Activated naive CD4-positive, alpha-beta T cell (primary cell): ENCODE data around the gene SMAD2.
"Not testable (repeated sequence)": the region's sequence is repeated elsewhere in the genome, so short reads cannot be mapped to it uniquely, and the experiment has no call there.

ENCODE experiments used
- DNase-seq, 4 experiments: peaks; one replicate each; lab custom pipeline; 2025; lab: John Stamatoyannopoulos, UW

SMAD2 gene

DNA sequence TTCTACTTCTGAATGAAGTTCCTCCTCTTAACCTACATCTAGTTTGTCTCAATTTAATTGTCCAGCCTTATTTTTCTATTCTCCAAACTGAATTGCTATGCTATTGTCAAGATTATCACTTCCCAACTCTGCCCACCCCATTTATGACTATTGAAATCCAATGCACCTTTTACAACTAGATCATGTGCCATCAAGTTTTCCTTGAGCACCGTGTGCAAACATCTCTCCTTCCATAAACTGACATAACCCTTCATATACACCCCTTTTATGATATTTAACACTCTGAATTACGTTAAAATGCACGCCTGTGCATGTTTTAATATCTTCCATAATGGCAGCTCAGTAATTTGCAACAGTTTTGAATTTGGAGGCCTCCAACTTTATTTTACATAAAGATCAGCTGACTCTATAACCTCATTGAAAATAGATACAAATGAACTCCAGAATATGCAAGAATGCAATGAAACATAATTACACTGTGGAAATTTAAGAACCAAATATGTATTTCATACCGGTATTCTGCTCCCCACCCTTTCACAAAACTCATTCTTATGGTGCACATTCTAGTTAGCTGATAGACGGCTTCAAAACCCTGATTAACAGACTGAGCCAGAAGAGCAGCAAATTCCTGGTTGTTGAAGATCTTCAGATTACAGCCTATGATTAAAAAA is 85.5 kb downstream of the SMAD2 start:
- DNase-seq = no peak

GRCh38 chr18:47842836-47843235 is 87.6 kb downstream of the SMAD2 start:
- no peak for DNase-seq

DNA sequence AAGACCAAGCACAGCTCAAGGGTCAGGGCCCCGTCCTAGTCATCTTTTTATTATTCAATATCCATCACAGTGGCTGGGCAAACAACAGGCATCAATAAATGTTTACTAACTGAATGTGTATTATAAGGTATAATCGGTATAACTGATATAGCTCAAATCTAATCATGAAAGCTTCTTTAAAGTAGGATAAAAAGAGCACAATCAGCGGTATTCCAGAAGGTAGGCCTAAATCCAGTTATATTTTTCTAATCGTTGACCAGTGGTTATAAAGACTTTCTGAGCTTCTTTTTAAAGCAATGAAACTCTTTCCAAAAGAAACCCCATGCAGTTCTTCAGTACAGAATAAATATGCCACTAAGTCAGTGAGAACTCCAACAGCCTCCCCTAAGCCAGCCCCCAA is 92.1 kb downstream of the SMAD2 start:
- no peak for DNase-seq

- DNase-seq = no peak
Measured at GRCh38 chr18:47832348-47832747, 98.1 kb downstream of the SMAD2 start.

DNA sequence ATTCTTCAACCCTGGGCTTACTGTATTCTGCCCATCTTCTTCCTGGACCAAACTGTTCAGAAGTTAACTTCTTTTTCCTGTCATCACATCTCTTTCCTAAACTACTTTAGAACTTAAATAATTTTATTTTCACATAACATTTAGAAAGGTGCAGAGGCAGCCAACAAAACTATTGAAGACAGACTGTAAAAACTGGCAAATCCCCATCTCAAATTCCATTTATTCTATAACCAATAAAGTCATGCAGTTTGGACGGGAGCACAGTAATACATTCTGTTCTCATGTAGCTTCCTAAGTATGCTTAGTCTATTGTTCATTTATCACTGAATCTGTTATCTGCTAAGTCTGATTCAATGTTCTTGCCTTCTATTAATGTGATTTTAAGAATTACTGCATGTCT is 99.1 kb downstream of the SMAD2 start:
- no peak for DNase-seq

DNA sequence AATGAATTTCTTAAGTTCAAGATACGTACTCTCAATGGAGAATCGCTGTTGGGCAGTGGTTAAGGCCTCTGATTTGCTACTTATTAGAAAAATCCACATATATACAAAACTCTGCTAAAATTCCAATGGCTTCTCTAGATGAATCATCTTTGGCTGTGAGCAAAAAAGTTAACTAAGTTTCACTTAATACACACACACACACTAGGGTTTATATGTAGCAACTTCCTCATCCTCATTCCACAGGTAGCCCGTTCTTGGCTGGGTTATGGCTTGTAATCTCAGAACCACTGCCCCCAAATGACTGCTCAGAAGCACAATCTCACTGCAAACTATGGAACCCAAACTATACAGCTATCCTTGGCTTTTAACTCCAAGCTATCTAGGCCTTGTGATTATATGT is 99.7 kb downstream of the SMAD2 start:
- no peak for DNase-seq

- no peak for DNase-seq
Measured at GRCh38 chr18:47829831-47830230, 100.6 kb downstream of the SMAD2 start.

GRCh38 chr18:47828031-47828430 is 102.4 kb downstream of the SMAD2 start:
- not testable (repeated sequence) for DNase-seq

- no peak for DNase-seq
Measured at GRCh38 chr18:47826157-47827074, 104.0 kb downstream of the SMAD2 start.

DNA sequence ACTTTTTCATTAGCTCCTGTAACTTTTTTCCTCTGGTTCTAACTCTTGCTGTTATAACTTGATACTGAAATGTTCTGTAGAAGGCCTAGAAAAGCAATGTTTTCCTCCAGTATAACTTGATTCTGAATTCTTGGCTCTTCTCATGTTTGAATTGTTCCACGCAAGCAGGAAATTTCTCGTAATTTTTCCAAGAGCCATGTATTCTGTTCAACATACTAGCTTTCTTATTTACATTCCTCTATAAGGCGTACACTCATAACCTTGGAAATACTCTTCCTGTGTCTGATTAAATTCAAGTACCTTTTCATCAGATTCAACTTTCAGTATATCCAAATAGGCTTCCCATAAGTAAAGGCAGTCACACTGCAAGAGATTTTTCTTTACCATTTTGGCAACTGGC is 109.1 kb downstream of the SMAD2 start:
- no peak for DNase-seq

DNA sequence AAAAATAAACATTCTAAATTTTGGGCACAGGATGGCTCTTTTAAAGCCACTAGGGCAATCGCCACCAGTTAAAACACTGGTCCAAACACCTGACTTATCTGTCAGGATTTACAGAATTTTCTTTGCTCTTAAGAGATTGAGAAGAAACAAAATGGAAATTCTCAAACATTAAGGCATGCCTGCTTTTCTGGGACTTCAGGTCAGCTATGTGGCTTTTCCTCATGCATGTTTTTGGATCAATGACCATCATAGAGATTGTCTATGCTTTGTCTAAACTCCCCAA is 112.7 kb downstream of the SMAD2 start:
- DNase-seq = no peak

DNA sequence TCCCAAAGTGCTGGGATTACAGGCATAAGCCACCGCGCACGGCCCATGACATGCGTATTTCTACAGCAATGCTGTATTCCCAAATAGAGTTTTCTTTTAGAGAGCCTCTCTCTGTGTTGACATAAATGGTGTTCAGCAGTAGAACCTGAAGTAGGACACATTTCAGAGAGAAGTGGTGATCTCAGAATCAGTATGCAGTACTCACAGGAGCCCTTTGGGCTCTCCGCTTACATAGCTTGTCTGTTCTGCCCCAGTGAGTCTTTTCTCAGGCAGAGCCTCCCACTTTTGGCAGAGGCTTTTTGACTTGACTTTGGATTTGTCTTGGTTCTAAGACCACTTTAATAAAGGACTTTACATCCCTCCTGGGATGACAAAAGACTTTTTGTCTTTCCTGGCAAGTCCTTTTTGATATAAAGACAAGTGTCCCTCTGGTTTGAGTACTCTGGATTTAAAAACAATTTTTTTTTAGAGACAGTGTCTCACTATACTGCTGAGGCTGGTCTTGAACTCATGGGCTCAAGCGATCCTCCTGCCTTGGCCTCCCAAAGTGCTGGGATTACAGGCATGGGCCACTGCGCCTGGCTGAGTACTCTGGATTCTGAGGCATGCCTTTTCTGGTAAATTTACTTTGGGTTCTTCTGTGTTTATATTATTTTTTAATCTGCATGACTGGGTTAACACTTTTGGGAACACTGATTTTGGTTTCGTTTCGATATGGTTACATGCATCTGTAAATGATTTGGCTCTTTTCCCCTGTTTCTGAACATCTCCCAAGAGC is 113.3 kb downstream of the SMAD2 start:
- DNase-seq = no peak

- DNase-seq = no peak
Measured at GRCh38 chr18:47815486-47816270, 114.8 kb downstream of the SMAD2 start.

- DNase-seq = no peak
Measured at GRCh38 chr18:47809420-47809819, 121.0 kb downstream of the SMAD2 start.

DNA sequence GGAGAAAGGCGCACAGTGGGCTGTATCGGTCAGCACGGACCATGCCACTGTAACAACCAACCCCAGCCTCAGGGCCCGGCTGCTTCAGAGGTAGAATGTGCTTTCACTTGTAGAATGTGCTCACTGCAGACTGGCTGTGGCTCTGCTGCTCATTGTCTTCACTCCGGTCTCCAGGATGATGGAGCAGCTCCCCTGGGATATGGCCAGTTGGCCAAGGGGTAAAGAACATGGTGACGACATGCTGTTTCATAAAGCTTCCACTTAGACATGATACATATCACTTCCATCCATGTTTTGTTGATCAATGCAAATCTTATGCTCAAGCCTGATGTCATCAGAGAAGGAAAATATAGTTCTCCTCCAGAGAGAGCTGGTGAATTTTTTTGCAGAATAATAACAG is 127.7 kb downstream of the SMAD2 start:
- no peak for DNase-seq

DNA sequence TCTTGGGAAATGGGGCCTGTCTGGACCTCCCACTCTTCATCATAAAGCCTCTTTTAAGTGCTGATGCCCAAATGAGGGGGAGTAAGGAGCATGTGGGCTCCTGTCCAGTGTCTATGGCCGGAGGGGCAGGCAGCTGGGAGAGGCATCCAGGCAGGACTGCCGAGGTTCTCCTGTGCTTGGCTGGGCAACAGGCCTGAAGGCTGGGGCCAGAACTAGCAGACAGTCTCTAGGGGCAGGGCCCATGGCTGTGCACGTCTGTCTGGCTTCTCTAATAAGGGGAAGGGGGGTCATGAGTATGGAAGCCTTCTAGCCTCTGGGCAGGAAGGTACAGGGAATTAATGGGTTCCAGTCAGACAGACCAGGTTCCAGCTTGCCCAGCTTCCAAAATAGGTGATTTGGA is 128.6 kb downstream of the SMAD2 start:
- DNase-seq = no peak

GRCh38 chr18:47800756-47801155 is 129.7 kb downstream of the SMAD2 start:
- no peak for DNase-seq

- DNase-seq = no peak
Measured at GRCh38 chr18:47800248-47800647, 130.2 kb downstream of the SMAD2 start.

GRCh38 chr18:47799376-47799775 is 131.1 kb downstream of the SMAD2 start:
- DNase-seq = no peak

- no peak for DNase-seq
Measured at GRCh38 chr18:47798366-47798765, 132.1 kb downstream of the SMAD2 start.

- no peak for DNase-seq
Measured at GRCh38 chr18:47797126-47797525, 133.3 kb downstream of the SMAD2 start.

- no peak for DNase-seq
Measured at GRCh38 chr18:47795434-47795814, 135.0 kb downstream of the SMAD2 start.
